NCI-H345 (cell line): ENCODE results near the gene PAX3.
"Not testable (repeated sequence)": the region's sequence is repeated elsewhere in the genome, so short reads cannot be mapped to it uniquely, and the experiment has no call there.

Source experiments
- DNase-seq: peaks from one replicate; lab custom pipeline; 2025; lab: John Stamatoyannopoulos, UW

Gene PAX3

GRCh38 chr2:222214885-222215284, 83.9 kb downstream of the PAX3 start:
- DNase-seq: no peak

DNA sequence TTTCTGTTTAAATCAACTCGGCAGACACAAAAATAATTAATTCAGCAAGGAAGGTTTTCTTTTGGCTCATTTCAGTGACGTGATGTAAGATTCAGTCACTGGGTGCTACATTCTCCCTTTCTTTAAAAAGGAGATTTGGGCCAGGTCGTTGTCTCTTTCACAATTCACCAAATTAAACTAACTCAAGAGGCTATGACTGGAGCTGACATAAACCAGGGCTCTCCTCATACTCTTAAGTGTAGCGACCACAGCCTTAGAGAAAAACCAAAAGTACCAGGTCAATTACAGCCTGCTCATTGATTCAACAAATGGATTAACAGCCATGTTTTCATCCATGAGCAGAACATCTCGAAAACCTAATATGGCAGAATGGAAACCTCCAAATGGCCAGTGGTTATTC, 85.7 kb downstream of the PAX3 start:
- no peak for DNase-seq

DNA sequence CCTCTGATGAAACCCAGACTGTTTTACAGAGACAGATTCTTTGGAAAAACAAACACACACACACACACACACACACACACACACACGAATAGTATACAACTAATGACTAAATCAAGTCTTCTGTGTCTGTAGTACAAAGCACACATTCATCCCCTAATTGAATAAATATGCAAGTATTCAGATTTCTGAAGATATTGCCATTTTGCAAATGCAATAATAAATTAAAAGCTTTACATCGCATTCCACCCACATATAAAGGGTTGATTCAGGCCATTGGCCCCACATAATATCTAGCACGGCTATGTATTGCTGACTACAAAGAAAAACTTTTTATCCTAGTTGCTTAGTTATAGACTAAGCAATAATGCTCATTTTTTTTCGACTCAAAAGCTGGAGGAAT, 86.2 kb downstream of the PAX3 start:
- no peak for DNase-seq

- no peak for DNase-seq
Observed at GRCh38 chr2:222208010-222208690, 90.6 kb downstream of the PAX3 start.

DNA sequence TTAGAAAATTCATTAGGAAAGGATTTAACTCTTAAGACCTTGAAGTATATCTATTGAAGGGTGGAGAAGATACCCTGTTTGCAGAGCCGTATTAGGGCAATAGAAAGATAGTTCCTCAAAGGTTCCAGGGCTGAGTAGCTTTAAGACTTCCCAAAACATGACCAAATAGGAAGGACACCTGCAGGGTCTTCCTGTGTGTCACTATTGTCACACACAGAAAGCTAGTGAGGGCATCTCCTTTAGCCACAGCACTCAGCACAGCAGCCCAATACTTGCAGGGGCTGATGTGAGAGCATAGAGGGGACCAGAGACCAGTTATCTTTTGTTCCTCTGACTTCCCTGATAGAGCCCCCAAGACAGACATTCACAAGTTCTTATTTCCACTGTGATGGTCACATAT, 93.7 kb downstream of the PAX3 start:
- DNase-seq: no peak

GRCh38 chr2:222203041-222203440, 95.8 kb downstream of the PAX3 start:
- DNase-seq: no peak

GRCh38 chr2:222196159-222196558, 102.6 kb downstream of the PAX3 start:
- DNase-seq: no peak

GRCh38 chr2:222194669-222195068, 104.1 kb downstream of the PAX3 start:
- DNase-seq: no peak

GRCh38 chr2:222193328-222193983, 105.3 kb downstream of the PAX3 start:
- DNase-seq: no peak

DNA sequence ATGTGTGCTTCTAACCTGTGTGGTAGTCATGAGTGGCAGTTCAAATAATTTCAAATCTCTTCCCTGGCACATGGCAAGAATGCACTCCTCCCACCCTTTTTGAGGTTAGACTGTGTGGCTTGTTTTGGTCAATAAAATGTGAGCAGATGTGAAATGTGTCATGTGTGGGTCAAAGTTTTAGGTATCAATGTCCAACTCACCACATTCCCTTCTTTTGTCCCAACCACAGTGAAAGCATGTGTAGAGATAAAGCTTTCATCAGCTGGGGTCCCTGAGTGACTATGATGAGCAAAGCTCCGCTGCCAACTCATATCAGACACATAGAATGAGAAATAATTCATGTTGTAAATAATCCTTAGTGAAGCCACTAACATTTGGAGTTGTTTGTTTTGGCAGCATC, 118.2 kb downstream of the PAX3 start:
- DNase-seq: no peak

DNA sequence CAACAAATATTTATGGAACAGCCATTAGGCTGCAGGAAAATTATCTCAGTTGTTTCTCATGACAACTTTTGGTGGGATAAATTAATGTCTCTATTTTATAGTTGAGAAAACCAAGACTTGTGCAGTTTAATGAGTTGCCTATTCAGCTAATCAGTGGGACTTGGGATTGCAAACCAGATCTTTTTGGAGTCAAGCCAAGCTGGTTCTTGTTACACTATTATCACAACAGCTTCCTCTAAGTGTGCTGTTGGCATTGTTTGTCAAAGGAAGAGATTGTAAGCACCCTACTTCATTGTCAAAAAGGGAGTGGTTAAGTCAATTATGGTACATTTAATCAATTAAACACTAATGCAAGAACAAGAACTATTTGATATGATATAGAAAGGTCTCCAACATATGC, 119.2 kb downstream of the PAX3 start:
- DNase-seq: peak; percentile 33

DNA sequence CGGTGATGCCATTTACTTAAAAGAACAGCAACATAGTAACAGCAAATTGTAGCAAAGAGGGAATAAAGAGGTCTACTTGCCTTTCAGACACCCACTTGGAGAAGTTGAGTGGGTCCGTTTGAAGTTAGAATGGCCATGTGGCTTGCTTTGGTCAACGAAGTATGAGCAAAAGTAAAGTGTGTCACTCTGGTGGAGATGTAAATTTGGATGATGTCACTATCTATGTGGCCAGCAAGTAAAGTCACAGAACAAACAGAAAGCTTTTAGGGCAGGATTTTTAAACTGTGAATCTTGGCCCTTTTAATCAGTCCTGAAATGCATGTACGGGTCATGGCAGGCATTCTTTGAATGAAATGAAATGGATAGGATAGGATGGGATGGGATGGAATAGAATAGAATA, 120.3 kb downstream of the PAX3 start:
- DNase-seq: no peak

DNA sequence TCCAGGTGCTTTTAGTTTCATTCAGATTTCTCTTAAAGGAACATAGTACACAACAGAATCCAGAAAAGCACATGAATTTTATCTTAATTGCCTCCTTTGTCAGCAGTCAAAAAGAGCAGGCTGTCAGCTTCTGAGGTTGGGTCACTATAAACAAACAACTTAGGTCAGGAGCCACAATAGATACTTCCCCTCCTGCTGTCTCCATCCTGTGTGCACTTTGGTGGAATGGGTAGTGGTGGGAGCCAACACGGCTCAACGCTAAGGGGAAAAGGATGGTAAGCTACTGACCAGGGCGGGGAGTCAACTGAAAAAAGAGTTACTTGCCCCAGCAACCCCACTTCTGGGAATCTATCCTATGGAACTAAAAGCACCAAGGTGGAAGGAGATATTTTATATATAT, 121.9 kb downstream of the PAX3 start:
- peak; percentile 8 for DNase-seq

- DNase-seq: no peak
Observed at GRCh38 chr2:222174450-222174849, 124.3 kb downstream of the PAX3 start.

DNA sequence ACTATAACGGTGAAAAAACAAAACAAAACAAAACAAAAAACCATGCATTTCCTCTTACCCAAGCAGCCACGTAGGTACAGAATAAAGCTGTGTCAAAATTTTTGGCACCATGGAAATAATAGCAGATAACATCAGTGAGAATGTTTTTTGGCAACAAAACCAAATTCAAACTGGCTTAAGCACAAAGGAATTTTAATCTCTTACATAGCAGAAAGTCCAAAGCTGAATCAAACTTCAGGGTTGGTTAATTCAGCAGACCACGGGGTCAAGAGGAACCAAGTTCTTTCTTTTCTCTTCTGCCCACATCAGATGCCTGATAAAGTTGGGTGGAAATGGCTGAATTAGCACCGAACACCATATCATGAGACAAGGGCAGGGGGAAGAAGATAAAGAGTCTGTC, 129.5 kb downstream of the PAX3 start:
- DNase-seq: no peak

DNA sequence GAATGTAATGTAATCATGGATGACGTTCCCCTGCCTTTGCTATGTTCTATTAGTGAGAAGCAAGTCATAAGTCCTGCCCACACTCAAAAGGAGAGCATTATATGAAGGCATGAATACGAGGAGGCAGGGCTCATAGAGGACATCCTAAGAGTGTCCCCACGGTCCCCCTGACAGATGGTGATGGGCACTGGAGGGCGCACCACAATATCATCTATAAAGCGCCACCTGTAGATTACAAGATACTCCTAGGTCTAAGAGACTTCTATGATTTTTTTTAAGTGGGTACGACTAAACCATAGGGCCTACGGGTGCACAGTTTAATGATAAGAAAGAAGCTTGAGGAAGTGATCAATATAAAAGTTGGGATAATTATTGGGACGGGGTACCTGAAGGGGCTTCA, 131.0 kb downstream of the PAX3 start:
- no peak for DNase-seq

DNA sequence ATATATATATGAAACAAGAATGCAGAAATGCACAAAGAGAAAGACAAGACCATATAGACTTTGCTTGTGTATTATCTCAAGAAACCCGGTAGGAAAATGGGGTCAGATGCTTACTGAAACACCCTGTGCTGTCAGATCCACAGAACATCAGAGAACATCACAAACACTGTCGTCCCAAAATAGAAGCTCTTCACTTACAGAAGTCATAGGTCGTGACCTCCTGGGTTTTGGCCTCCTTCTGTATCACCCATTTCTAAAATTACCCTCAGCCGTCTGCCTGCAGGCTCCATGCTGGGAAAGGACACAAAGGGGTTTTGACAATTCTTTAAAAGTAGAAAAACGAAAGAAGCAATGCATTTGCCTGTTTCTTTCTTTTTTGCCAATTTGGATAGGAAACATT, 137.9 kb downstream of the PAX3 start:
- no peak for DNase-seq

DNA sequence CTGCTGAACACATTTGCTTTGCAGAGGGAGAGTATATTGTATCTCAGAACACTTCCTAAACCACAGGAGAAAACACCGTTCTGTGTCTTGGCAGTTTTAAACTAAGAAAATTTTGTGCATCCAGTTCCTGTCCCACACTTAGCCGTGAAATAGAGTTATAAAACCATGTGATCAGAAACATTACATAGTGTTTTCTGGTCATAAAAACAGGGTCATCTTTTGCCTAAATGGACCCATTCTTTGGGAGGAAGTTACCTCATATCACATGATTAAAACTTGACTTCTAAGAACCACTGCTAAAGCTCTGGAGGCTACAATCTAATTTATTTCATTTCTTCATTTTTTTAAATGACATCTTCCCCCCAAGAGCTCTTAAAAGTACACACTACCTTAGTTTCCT, 138.7 kb downstream of the PAX3 start:
- no peak for DNase-seq

GRCh38 chr2:222159221-222159620, 139.6 kb downstream of the PAX3 start:
- DNase-seq: no peak

- DNase-seq: not testable (repeated sequence)
Observed at GRCh38 chr2:222155003-222155664, 143.7 kb downstream of the PAX3 start.
